ENCODE results near the gene B4GALT1. TPM values are rescaled to one million over a fixed set of nuclear protein-coding genes. Genes with fewer than 3 reads are reported as not detected.

Gene B4GALT1
- total RNA-seq, 1 donor from 2014 or later: 21.3 TPM

DNA sequence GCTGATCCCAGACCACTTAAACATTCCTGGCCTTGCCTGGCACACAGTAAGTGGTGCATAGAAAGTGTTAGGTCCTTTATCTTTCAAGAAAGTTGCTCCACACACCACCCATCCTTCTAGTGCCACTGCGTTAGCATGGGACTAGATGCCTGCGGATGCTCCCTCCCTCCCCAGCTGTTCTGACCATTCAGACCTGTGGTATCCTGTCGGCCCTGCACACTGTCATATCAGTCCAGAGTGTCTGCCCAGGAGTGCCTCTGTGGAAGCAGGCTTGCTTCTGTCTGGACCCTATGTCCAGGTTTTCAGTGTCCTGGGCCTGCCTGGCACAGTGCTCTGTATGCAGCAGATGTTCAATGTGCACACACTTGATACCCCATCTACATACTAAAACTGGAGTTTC, 52.4 kb downstream of the B4GALT1 start:
- Histone ChIP-seq H3K36me3 (ENCODE audit: control insufficient read depth, insufficient read depth, low read length) (peaks cover 37% of the 10 kb centered on the region), H3K27me3 (ENCODE audit: control insufficient read depth, insufficient read depth, low read length) (no peaks in the 10 kb centered on the region), H3K4me3 (ENCODE audit: low read depth, low read length) (no peak overlapping the region)
- FAIRE-seq (no peak), DNase-seq (ENCODE audit: low read depth) (no peak)
- TF ChIP-seq, protein P1, sequence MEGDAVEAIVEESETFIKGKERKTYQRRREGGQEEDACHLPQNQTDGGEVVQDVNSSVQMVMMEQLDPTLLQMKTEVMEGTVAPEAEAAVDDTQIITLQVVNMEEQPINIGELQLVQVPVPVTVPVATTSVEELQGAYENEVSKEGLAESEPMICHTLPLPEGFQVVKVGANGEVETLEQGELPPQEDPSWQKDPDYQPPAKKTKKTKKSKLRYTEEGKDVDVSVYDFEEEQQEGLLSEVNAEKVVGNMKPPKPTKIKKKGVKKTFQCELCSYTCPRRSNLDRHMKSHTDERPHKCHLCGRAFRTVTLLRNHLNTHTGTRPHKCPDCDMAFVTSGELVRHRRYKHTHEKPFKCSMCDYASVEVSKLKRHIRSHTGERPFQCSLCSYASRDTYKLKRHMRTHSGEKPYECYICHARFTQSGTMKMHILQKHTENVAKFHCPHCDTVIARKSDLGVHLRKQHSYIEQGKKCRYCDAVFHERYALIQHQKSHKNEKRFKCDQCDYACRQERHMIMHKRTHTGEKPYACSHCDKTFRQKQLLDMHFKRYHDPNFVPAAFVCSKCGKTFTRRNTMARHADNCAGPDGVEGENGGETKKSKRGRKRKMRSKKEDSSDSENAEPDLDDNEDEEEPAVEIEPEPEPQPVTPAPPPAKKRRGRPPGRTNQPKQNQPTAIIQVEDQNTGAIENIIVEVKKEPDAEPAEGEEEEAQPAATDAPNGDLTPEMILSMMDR (IDR thresholded peaks at IDR 0.05; ENCODE audit: insufficient read depth, low read length, severe bottlenecking): no peak

DNA sequence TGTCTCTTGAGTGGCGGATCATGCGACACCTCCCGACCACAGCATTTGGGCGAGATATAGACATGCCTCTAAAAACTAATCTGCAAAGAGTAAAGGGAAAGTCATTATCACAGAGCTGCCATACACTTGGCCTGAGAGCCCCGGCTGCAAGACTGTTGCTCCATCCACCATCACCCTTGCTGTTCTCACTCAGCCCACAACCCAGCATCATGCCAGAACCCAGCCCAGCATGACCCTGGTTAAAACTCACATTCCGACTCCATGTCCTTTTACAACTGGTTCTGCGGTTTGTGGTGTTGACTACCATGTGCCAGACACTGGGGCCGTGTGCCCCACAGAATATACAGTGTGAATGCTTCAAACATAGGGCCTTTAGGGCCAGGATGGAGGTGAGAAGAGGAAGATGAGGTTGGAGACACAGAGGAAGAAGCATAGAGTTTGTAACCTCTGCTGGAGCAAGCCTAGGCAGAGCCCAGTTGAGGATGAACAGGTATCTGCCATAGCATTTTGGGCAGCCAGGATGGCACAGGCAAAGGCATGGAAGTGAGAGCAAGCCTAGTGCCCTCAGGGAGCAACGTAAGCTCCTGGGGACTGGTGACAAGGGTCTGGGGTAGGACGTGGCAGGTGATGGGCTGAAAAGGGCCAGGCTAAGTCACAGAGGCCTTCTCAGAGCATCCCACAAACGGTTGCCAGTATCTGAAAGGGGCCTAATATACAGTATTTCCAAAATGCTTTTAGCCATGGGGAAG, 53.2 kb downstream of the B4GALT1 start:
- TF ChIP-seq, protein P1 (IDR thresholded peaks at IDR 0.05; ENCODE audit: insufficient read depth, low read length, severe bottlenecking): no peak
- Histone ChIP-seq H3K36me3 (ENCODE audit: control insufficient read depth, insufficient read depth, low read length) (peaks cover 34% of the 10 kb centered on the region), H3K27me3 (ENCODE audit: control insufficient read depth, insufficient read depth, low read length) (no peaks in the 10 kb centered on the region), H3K4me3 (ENCODE audit: low read depth, low read length) (no peak overlapping the region)
- DNase-seq (ENCODE audit: low read depth) (no peak), FAIRE-seq (peak; percentile 47)

DNA sequence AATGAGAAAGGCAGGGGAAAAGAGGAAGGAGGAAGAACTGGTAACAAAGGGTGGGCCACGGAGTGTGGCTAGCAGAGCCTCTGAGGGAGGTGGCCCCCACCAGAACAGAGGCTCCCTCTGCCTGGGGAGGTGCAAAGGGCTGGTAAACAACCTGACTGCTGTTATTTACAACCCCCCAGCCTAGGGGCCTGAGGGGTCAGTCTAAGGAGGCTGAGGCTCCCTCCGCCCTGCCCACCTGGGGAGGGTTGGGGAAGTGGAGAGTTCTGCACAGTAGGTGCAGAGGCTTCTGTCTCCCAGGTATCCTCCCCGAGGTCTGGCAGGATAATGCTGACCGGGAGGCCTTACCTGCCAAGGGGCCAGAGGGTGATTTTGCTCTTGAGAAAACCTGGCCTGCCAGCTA, 55.0 kb downstream of the B4GALT1 start:
- DNase-seq (ENCODE audit: low read depth): no peak
- H3K4me3 ChIP-seq (ENCODE audit: low read depth, low read length): no peak overlapping the region
- FAIRE-seq: no peak
- TF ChIP-seq, protein P1 (IDR thresholded peaks at IDR 0.05; ENCODE audit: insufficient read depth, low read length, severe bottlenecking): no peak
- H3K27me3 ChIP-seq (ENCODE audit: control insufficient read depth, insufficient read depth, low read length): no peaks in the 10 kb centered on the region
- H3K36me3 ChIP-seq (ENCODE audit: control insufficient read depth, insufficient read depth, low read length): peaks cover 34% of the 10 kb centered on the region

DNA sequence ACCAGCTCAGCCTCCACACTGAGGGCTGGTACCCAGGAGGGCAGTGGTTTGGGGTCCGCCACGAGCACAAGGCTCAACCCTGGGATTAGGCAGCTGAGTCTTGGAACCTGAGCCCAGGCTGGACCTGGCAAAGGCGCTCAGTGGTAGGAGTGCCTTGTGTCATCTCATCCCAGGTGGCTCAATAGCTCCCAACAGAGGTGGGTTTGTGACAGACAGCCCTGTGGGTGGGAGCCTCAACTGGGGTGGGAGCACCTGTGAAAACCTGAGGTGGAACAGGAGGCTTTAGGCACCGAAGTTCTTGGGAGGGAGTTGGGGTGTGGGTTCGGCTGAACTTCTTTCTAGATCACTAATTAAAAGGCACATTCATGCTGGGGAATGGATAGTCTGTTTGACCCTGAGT, 55.5 kb downstream of the B4GALT1 start:
- peaks cover 30% of the 10 kb centered on the region for H3K36me3 ChIP-seq (ENCODE audit: control insufficient read depth, insufficient read depth, low read length)
- TF ChIP-seq, protein P1 (IDR thresholded peaks at IDR 0.05; ENCODE audit: insufficient read depth, low read length, severe bottlenecking): no peak
- H3K27me3 ChIP-seq (ENCODE audit: control insufficient read depth, insufficient read depth, low read length): no peaks in the 10 kb centered on the region
- DNase-seq (ENCODE audit: low read depth) (no peak), FAIRE-seq (no peak)
- no peak overlapping the region for H3K4me3 ChIP-seq (ENCODE audit: low read depth, low read length)

DNA sequence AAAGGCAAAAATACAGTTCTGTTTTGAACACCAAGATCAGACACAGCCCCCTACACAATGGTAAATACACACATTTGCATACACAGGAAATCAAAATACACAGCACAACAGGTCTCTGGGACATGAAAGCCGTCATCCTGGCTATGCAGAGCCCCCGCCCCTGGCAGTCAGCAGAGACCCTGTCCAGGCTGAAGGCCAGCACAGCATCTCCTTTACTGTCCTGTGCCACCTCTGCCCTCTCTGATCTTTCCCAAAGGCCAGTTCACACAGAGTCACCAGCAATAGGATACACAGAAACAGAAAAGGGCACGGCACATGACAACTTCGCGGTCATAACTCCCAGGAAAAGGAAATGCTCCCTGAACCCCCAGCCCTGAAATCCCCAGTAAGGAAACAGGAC, 56.5 kb downstream of the B4GALT1 start:
- Histone ChIP-seq H3K27me3 (ENCODE audit: control insufficient read depth, insufficient read depth, low read length) (no peaks in the 10 kb centered on the region), H3K36me3 (ENCODE audit: control insufficient read depth, insufficient read depth, low read length) (peaks cover 30% of the 10 kb centered on the region), H3K4me3 (ENCODE audit: low read depth, low read length) (no peak overlapping the region)
- TF ChIP-seq, protein P1 (IDR thresholded peaks at IDR 0.05; ENCODE audit: insufficient read depth, low read length, severe bottlenecking): no peak
- FAIRE-seq (no peak), DNase-seq (ENCODE audit: low read depth) (no peak)
